HG03135 (cell line): ENCODE measurements around the gene D2HGDH.
"Not testable (repeated sequence)": the region's sequence is repeated elsewhere in the genome, so short reads cannot be mapped to it uniquely, and the experiment has no call there.

Experiments
- ATAC-seq: cut with Tn5 transposase; IDR thresholded peaks from one replicate; pipeline ENCODE4 v1.9.1; 2021; ENCODE audit warnings: mild to moderate bottlenecking, moderate library complexity; ENCODE audit not compliant: unreplicated experiment

D2HGDH gene

GRCh38 chr2:241804326-241805229 lies 70.1 kb downstream of the D2HGDH start:
- no peak for ATAC-seq

- ATAC-seq, result not testable (repeated sequence)
Observed at GRCh38 chr2:241806217-241806616, 71.8 kb downstream of the D2HGDH start.

GRCh38 chr2:241808051-241808720 lies 73.8 kb downstream of the D2HGDH start:
- ATAC-seq, result no peak

- no peak for ATAC-seq
Observed at GRCh38 chr2:241808721-241809382, 74.4 kb downstream of the D2HGDH start, which contains the start of gene NEU4. Gene NEU4 (plus strand): TSS chr2:241809193. CDS start chr2:241814485, 5,292 bp downstream.

GRCh38 chr2:241809383-241810306 lies 75.2 kb downstream of the D2HGDH start:
- ATAC-seq, result no peak

- ATAC-seq, result no peak
Observed at GRCh38 chr2:241810307-241811200, 76.1 kb downstream of the D2HGDH start.

- ATAC-seq, result no peak
Observed at GRCh38 chr2:241811201-241811951, 76.9 kb downstream of the D2HGDH start.

GRCh38 chr2:241811952-241812729 lies 77.7 kb downstream of the D2HGDH start:
- ATAC-seq, result no peak

- no peak for ATAC-seq
Observed at GRCh38 chr2:241812730-241813643, 78.6 kb downstream of the D2HGDH start.

- ATAC-seq, result peak; percentile 44
Observed at GRCh38 chr2:241813644-241814392, 79.4 kb downstream of the D2HGDH start.

- ATAC-seq, result no peak
Observed at GRCh38 chr2:241814393-241814642, 79.9 kb downstream of the D2HGDH start.

- ATAC-seq, result no peak
Observed at GRCh38 chr2:241814643-241815476, 80.4 kb downstream of the D2HGDH start.

- ATAC-seq, result no peak
Observed at GRCh38 chr2:241815477-241816430, 81.3 kb downstream of the D2HGDH start.

GRCh38 chr2:241816431-241817121 lies 82.1 kb downstream of the D2HGDH start:
- no peak for ATAC-seq
